ENCODE measurements around the gene MAD2L2. TPM values are rescaled to one million over a fixed set of nuclear protein-coding genes. Genes with fewer than 3 reads are reported as not detected.

Gene MAD2L2
- total RNA-seq, 5 donors from 2014 or later (not counting 1 experiment from before 2014, with no cell fraction given), result 22.4 to 28.5 (median 24.0) TPM

DNA sequence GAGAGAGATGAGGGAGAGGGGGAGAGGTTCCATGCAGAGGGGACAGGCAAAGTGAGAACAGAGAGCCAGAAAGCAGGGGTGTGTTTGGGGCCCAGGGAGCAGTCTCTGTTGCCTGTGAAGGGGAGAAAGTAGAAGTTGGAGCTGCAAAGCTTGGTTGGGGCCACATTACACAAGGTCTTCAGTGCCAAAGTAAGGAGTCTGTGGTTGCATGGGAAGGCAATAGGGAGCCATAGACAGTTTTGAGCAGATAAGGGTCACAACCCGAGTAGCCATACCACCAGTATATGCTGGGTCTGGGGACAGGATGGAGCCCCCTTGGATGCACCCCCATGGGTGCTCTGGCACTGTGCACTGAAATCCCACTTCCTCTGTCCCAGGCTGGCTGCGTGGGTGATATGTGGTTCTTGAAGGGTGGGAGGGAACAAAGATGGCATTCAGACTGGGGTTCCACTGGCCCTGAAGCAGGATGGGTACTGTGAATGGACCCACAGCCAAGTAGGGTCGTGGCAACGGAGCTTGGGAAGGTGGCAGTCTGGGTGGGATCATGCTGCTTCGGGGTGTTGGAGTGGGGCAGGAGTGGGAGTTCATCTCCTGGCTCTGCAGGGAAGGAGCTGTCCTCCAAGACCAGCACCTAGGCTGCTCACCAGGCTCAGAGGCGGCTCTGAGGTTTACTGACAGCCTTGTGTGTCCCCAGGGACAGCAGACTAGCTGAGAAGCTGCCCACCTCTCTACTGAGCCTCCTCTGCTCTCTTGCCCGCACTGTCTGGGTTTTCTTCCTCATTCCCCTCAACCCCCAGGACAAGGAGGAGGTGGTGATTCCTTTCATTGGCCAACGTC lies 22.6 kb upstream of the MAD2L2 start:
- no peaks in the 10 kb centered on the region for H3K36me3 ChIP-seq (ENCODE audit: control insufficient read depth in 2 of 2, extremely low read depth in 1 of 2, insufficient read depth in 1 of 2, low read length in 1 of 2)
- WGBS (ENCODE audit: insufficient coverage), result 68% methylated on average over 4 of the region's 8 CpGs
- no peak overlapping the region for H3K4me3 ChIP-seq (ENCODE audit: control insufficient read depth in 1 of 2, extremely low read depth in 1 of 2, low read length in 1 of 2)
- ChIA-PET POLR2A (no interaction called here), CTCF (no interaction called here)
- Mint-ChIP-seq H3K9me3 (no peaks in the 10 kb centered on the region), H3K27me3 (peaks cover 8 to 11% of the 10 kb centered on the region in 2 donors), H3K36me3 (no peaks in the 10 kb centered on the region), H3K4me3 (no peak overlapping the region), H3K27ac (no peak overlapping the region), H3K4me1 (no peaks in the 10 kb centered on the region)
- peaks cover 0 to 3% of the 10 kb centered on the region in 2 experiments for H3K4me1 ChIP-seq (ENCODE audit: control insufficient read depth in 1 of 2, extremely low read depth in 1 of 2, insufficient read depth in 2 of 2, low read length in 2 of 2)
- H3K9me3 ChIP-seq, result no peaks in the 10 kb centered on the region
- no peak overlapping the region for H3K27ac ChIP-seq (ENCODE audit: low read length)
- peaks cover 3 to 49% of the 10 kb centered on the region in 2 experiments for H3K27me3 ChIP-seq (replicated peaks in 1 of 2; ENCODE audit: control insufficient read depth in 2 of 2, extremely low read depth in 1 of 2, insufficient read depth in 2 of 2, low read length in 1 of 2)
- ATAC-seq (replicated peaks in 1 of 4) (no peak), DNase-seq (no peak)

DNA sequence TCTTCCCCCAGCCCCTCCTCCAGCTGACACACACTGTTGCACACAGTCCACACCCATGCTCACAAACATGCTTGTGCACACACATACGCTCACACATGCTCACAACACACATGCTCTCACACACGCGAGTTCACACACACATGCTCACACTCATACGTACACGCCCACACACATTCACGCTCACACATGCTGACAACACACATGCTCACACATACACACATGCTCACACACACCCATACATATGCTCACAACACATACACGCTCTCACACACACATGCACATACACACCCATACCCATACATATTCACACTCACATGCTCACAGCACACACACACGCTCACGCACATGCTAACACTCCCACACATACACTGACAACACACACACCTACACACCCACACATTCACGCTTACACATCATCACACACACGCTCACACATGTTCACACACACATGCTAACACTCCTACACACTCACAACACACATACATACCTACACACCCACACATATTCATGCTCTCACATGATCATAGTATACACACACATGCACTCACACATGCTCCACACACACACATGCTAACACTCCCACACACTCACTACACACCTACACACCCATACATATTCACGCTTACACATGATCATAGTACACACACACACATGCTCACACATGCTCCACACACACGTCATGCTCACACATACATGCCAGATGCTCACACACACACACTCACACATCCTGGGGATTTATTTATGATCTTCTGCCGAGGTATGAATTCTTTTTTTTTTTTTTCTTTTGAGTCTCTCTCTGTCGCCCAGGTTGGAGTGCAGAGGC lies 21.2 kb upstream of the MAD2L2 start:
- Mint-ChIP-seq H3K9me3 (no peaks in the 10 kb centered on the region), H3K36me3 (no peaks in the 10 kb centered on the region), H3K4me3 (no peak overlapping the region), H3K27me3 (peaks cover 8 to 11% of the 10 kb centered on the region in 2 donors), H3K27ac (no peak overlapping the region), H3K4me1 (peaks cover 0 to 2% (median 0%) of the 10 kb centered on the region in 3 donors)
- Histone ChIP-seq H3K4me1 (ENCODE audit: control insufficient read depth in 1 of 2, extremely low read depth in 1 of 2, insufficient read depth in 2 of 2, low read length in 2 of 2) (no peaks in the 10 kb centered on the region), H3K36me3 (ENCODE audit: control insufficient read depth in 2 of 2, extremely low read depth in 1 of 2, insufficient read depth in 1 of 2, low read length in 1 of 2) (no peaks in the 10 kb centered on the region), H3K27ac (ENCODE audit: low read length) (no peak overlapping the region), H3K9me3 (no peaks in the 10 kb centered on the region), H3K4me3 (ENCODE audit: control insufficient read depth in 1 of 2, extremely low read depth in 1 of 2, low read length in 1 of 2) (no peak overlapping the region), H3K27me3 (replicated peaks in 1 of 2; ENCODE audit: control insufficient read depth in 2 of 2, extremely low read depth in 1 of 2, insufficient read depth in 2 of 2, low read length in 1 of 2) (peaks cover 3 to 48% of the 10 kb centered on the region in 2 experiments)
- 88% methylated on average over 13 of the region's 15 CpGs for WGBS (ENCODE audit: insufficient coverage)
- POLR2A ChIA-PET, result no interaction called here
- DNase-seq (no peak), ATAC-seq (replicated peaks in 1 of 4) (no peak)
- CTCF ChIA-PET, result no interaction called here

- ChIA-PET CTCF (no interaction called here), POLR2A (no interaction called here)
- DNase-seq (no peak), ATAC-seq (replicated peaks in 1 of 4) (no peak)
- Histone ChIP-seq H3K36me3 (ENCODE audit: control insufficient read depth in 2 of 2, extremely low read depth in 1 of 2, insufficient read depth in 1 of 2, low read length in 1 of 2) (no peaks in the 10 kb centered on the region), H3K9me3 (no peaks in the 10 kb centered on the region), H3K27me3 (replicated peaks in 1 of 2; ENCODE audit: control insufficient read depth in 2 of 2, extremely low read depth in 1 of 2, insufficient read depth in 2 of 2, low read length in 1 of 2) (peaks cover 3 to 50% of the 10 kb centered on the region in 2 experiments), H3K27ac (ENCODE audit: low read length) (no peak overlapping the region), H3K4me3 (ENCODE audit: control insufficient read depth in 1 of 2, extremely low read depth in 1 of 2, low read length in 1 of 2) (no peak overlapping the region), H3K4me1 (ENCODE audit: control insufficient read depth in 1 of 2, extremely low read depth in 1 of 2, insufficient read depth in 2 of 2, low read length in 2 of 2) (no peaks in the 10 kb centered on the region)
- 76% methylated on average over 15 of the region's 15 CpGs for WGBS (ENCODE audit: insufficient coverage)
- Mint-ChIP-seq H3K27me3 (peaks cover 8 to 11% of the 10 kb centered on the region in 2 donors), H3K4me3 (no peak overlapping the region), H3K4me1 (peaks cover 0 to 2% (median 0%) of the 10 kb centered on the region in 3 donors), H3K36me3 (no peaks in the 10 kb centered on the region), H3K9me3 (no peaks in the 10 kb centered on the region), H3K27ac (no peak overlapping the region)
Measured at GRCh38 chr1:11701551-11701961, 20.6 kb upstream of the MAD2L2 start.

DNA sequence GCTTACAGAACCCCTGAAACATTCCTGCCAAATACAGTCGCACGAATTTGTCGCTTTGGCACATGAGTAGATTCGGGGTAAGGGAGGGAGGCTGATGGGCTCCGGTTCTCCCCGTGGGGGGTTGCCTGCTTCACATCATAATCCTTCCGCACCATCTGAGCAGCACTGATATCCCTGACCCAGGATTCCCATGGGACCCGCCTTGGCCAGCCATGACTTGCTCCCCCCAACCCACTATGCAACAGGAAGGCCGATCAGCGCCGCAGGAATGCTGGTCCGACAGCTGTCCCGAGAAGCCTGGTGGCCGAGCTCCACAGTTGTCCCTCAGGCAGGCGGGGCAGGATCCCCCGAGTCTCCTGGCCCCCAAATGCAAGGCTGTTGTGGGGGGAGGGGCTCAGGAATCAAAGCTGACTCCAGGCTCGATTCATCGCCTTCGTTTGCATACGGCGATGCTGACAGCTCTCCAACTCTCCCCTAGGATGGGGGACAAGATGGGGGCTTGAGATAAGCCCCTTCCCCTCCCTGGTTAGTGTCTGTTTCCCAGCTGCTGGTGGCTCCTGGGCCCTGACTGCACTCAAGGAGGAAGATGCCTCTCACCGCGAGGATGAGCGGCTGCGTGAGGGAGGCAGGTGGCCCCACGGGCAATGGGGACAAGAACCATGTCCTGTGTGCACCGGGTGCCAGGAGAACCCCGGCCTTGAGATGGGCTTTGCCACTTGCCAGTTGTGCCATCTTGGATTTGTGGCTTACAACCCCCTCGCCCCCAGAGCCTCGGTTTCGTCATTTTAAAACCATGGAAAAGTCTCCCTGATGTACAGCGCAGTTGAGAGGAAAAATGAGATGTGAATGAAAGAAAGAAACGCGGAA lies 19.9 kb upstream of the MAD2L2 start:
- no peak for ATAC-seq (replicated peaks in 1 of 4)
- Histone ChIP-seq H3K4me3 (ENCODE audit: control insufficient read depth in 1 of 2, extremely low read depth in 1 of 2, low read length in 1 of 2) (no peak overlapping the region), H3K4me1 (ENCODE audit: control insufficient read depth in 1 of 2, extremely low read depth in 1 of 2, insufficient read depth in 2 of 2, low read length in 2 of 2) (no peaks in the 10 kb centered on the region), H3K9me3 (no peaks in the 10 kb centered on the region), H3K36me3 (ENCODE audit: control insufficient read depth in 2 of 2, extremely low read depth in 1 of 2, insufficient read depth in 1 of 2, low read length in 1 of 2) (no peaks in the 10 kb centered on the region), H3K27me3 (replicated peaks in 1 of 2; ENCODE audit: control insufficient read depth in 2 of 2, extremely low read depth in 1 of 2, insufficient read depth in 2 of 2, low read length in 1 of 2) (peaks cover 3 to 48% of the 10 kb centered on the region in 2 experiments), H3K27ac (ENCODE audit: low read length) (no peak overlapping the region)
- Mint-ChIP-seq H3K27me3 (peaks cover 8 to 11% of the 10 kb centered on the region in 2 donors), H3K36me3 (no peaks in the 10 kb centered on the region), H3K4me1 (peaks cover 0 to 2% (median 0%) of the 10 kb centered on the region in 3 donors), H3K4me3 (no peak overlapping the region), H3K9me3 (no peaks in the 10 kb centered on the region), H3K27ac (no peak overlapping the region)
- ChIA-PET POLR2A (no interaction called here), CTCF (no interaction called here)
- no peak for DNase-seq
- 68% methylated on average over 14 of the region's 34 CpGs for WGBS (ENCODE audit: insufficient coverage)

- ChIA-PET CTCF (no interaction called here), POLR2A (no interaction called here)
- Histone ChIP-seq H3K4me1 (ENCODE audit: control insufficient read depth in 1 of 2, extremely low read depth in 1 of 2, insufficient read depth in 2 of 2, low read length in 2 of 2) (peaks cover 0 to 13% of the 10 kb centered on the region in 2 experiments), H3K36me3 (ENCODE audit: control insufficient read depth in 2 of 2, extremely low read depth in 1 of 2, insufficient read depth in 1 of 2, low read length in 1 of 2) (no peaks in the 10 kb centered on the region), H3K27ac (ENCODE audit: low read length) (no peak overlapping the region), H3K4me3 (ENCODE audit: control insufficient read depth in 1 of 2, extremely low read depth in 1 of 2, low read length in 1 of 2) (no peak overlapping the region), H3K27me3 (replicated peaks in 1 of 2; ENCODE audit: control insufficient read depth in 2 of 2, extremely low read depth in 1 of 2, insufficient read depth in 2 of 2, low read length in 1 of 2) (peaks cover 3 to 43% of the 10 kb centered on the region in 2 experiments), H3K9me3 (no peaks in the 10 kb centered on the region)
- ATAC-seq (replicated peaks in 1 of 4) (no peak), DNase-seq (no peak)
- no peaks in the 10 kb centered on the region for H3K36me3 Mint-ChIP-seq
- 48% methylated on average over 2 of the region's 5 CpGs for WGBS (ENCODE audit: insufficient coverage)
- peaks cover 12 to 17% of the 10 kb centered on the region in 2 donors for H3K27me3 Mint-ChIP-seq
- no peak overlapping the region for H3K27ac Mint-ChIP-seq
- no peak overlapping the region for H3K4me3 Mint-ChIP-seq
- no peaks in the 10 kb centered on the region for H3K9me3 Mint-ChIP-seq
- peaks cover 12 to 16% (median 12%) of the 10 kb centered on the region in 3 donors for H3K4me1 Mint-ChIP-seq
Measured at GRCh38 chr1:11697893-11698210, 16.9 kb upstream of the MAD2L2 start.
